K562 (cell line): ENCODE measurements around the gene KCNG3. TPM values are rescaled to one million over a fixed set of nuclear protein-coding genes. Genes with fewer than 3 reads are reported as not detected.

Experiments used
- ATAC-seq: fragments of 200-7000 bp; cut with Tn5 transposase; 3 replicates; pipeline ENCODE4 v1.9.1; 2020; ENCODE audit warnings: moderate library complexity
- BruUV-seq: library from RNA; stranded (reverse); fragments of 400-500 nt; replicated peaks from 2 replicates; lab custom pipeline; 2021; lab: Mats Ljungman, UMichigan
- CTCF ChIA-PET: fragments of 300-600 bp; formaldehyde crosslinking; extraction: SDS; loops from one replicate; lab custom pipeline; 2021; ENCODE audit warnings: low intra/inter-chr PET ratio; lab: Yijun Ruan, JAX
- POLR2A ChIA-PET: fragments of 300-600, 350-650 bp; sonication (Branson Sonifier 250); formaldehyde crosslinking; extraction: SDS; loops from one replicate; lab custom pipeline; 2021; ENCODE audit warnings: antibody characterized with exemption, inconsistent platforms; lab: Yijun Ruan, JAX
- DNase-seq, 4 experiments: peaks; one replicate each; pipeline versions ENCODE4 v3.0.0 to v3.0.0-alpha.2; 2011 to 2018; ENCODE audit warnings: low spot score in 3 of 4, mixed read lengths in 3 of 4; ENCODE audit errors: extremely low read depth in 1 of 4
- FAIRE-seq: peaks from 2 replicates; lab custom pipeline; 2011; peaks lifted over from hg19 to GRCh38; lab: Jason Lieb, UNC
- H2AFZ ChIP-seq: 2 replicates; pipeline ENCODE4 v1.6.0; 2011; ENCODE audit warnings: low read depth, low read length, control low read depth, inconsistent platforms
- H3K27ac ChIP-seq: fragments of 200-600 bp; 3 replicates; pipeline ENCODE4 v1.8.0; 2011; ENCODE audit warnings: low read depth, mild to moderate bottlenecking, control low read depth, inconsistent platforms, low read length, moderate library complexity, mixed read lengths; ENCODE audit errors: extremely low read depth
- H3K27me3 ChIP-seq, 2 experiments: fragments of 300-600 bp in 1 of 2; 2 replicates in 1 of 2; 3 replicates in 1 of 2; pipeline versions ENCODE4 v1.6.0 to v1.8.0; 2011; ENCODE audit warnings: inconsistent platforms in 2 of 2, low read length in 2 of 2, mild to moderate bottlenecking in 1 of 2, mixed read lengths in 1 of 2, moderate library complexity in 1 of 2; ENCODE audit not compliant: control insufficient read depth in 2 of 2, insufficient read depth in 2 of 2
- H3K36me3 ChIP-seq: fragments of 300-600 bp; 3 replicates; pipeline ENCODE4 v1.8.0; 2011; ENCODE audit warnings: mild to moderate bottlenecking, low read length, inconsistent platforms; ENCODE audit not compliant: control insufficient read depth, insufficient read depth
- H3K4me1 ChIP-seq, 2 experiments: fragments of 200-600 bp in 1 of 2; replicated peaks in 1 of 2; 2 replicates in 1 of 2; 3 replicates in 1 of 2; pipeline versions ENCODE4 v1.5.1 to v1.8.0; 2011; ENCODE audit warnings: inconsistent platforms in 2 of 2, low read length in 2 of 2, mild to moderate bottlenecking in 1 of 2, mixed read lengths in 1 of 2, moderate library complexity in 1 of 2; ENCODE audit not compliant: control insufficient read depth in 2 of 2, insufficient read depth in 2 of 2
- H3K4me2 ChIP-seq: 2 replicates; pipeline ENCODE4 v1.6.1; 2011; ENCODE audit warnings: low read length, control low read depth, inconsistent platforms, mixed read lengths; ENCODE audit not compliant: insufficient read depth
- H3K4me3 ChIP-seq: fragments of 200-600 bp; sonication (generic), shearing (Covaris generic); 2 replicates; pipeline ENCODE4 v1.5.1; 2016; ENCODE audit warnings: control low read depth, inconsistent platforms
- H3K79me2 ChIP-seq: fragments of 200-600 bp; 3 replicates; pipeline ENCODE4 v1.8.0; 2011; ENCODE audit warnings: low read length, inconsistent platforms; ENCODE audit not compliant: control insufficient read depth, insufficient read depth
- H3K9ac ChIP-seq, 2 experiments: 2 replicates each; pipeline versions ENCODE4 v1.6.0 to v1.6.1; 2011; ENCODE audit warnings: low read depth in 2 of 2, low read length in 2 of 2, control low read depth in 1 of 2, inconsistent platforms in 1 of 2, mild to moderate bottlenecking in 1 of 2, mixed read lengths in 1 of 2; ENCODE audit not compliant: insufficient read depth in 1 of 2
- H3K9me1 ChIP-seq: one replicate; pipeline ENCODE4 v1.6.0; 2011; ENCODE audit warnings: inconsistent platforms, mild to moderate bottlenecking, low read length, moderate library complexity; ENCODE audit not compliant: control insufficient read depth, insufficient read depth
- H3K9me3 ChIP-seq: replicated peaks from 2 replicates; pipeline ENCODE4 v1.5.1; 2011; ENCODE audit warnings: low read depth, low read length, inconsistent platforms; ENCODE audit not compliant: control insufficient read depth, insufficient read depth
- H4K20me1 ChIP-seq: replicated peaks from 2 replicates; pipeline ENCODE4 v1.6.1; 2011; ENCODE audit warnings: low read length, inconsistent platforms, mixed read lengths; ENCODE audit not compliant: control insufficient read depth, insufficient read depth
- MEIS2 ChIP-seq: fragments of 450-650 bp; IDR thresholded peaks from 2 replicates; pipeline ENCODE4 v1.6.1; 2014; ENCODE audit warnings: mild to moderate bottlenecking; ENCODE audit not compliant: partially characterized antibody
- NONO ChIP-seq, 2 experiments: fragments of 200-400 bp in 1 of 2; fragments of 450-650 bp in 1 of 2; formaldehyde crosslinking in 1 of 2; IDR thresholded peaks; 2 replicates each; pipeline ENCODE4 v1.6.1; 2017; ENCODE audit warnings: low read depth in 2 of 2, mild to moderate bottlenecking in 2 of 2, moderate library complexity in 2 of 2, low read length in 1 of 2
- PHF21A ChIP-seq: fragments of 450-650 bp; IDR thresholded peaks from 2 replicates; pipeline ENCODE4 v1.6.1; 2017; ENCODE audit warnings: low read depth, borderline replicate concordance
- RBM14 ChIP-seq: fragments of 200-400 bp; formaldehyde crosslinking; IDR thresholded peaks from 2 replicates; pipeline ENCODE4 v1.6.1; 2018; ENCODE audit warnings: low read depth, mild to moderate bottlenecking, low read length, moderate library complexity, borderline replicate concordance; ENCODE audit not compliant: insufficient read depth
- SP1 ChIP-seq: sonication (generic); formaldehyde crosslinking; IDR thresholded peaks from 2 replicates; pipeline ENCODE4 v1.8.1; 2022; ENCODE audit warnings: mild to moderate bottlenecking, missing genetic modification reagents
- SPI1 ChIP-seq: IDR thresholded peaks from 2 replicates; pipeline ENCODE4 v1.6.1; 2011; ENCODE audit warnings: low read depth, low read length, control low read depth, borderline replicate concordance
- TAF1 ChIP-seq: IDR thresholded peaks from 2 replicates; pipeline ENCODE4 v1.6.1; 2011; ENCODE audit warnings: mild to moderate bottlenecking, low read length, moderate library complexity; ENCODE audit not compliant: insufficient read depth, control insufficient read depth, severe bottlenecking; ENCODE audit errors: extremely low read depth
- THAP7 ChIP-seq: fragments of 250-450 bp; sonication (Bioruptor Pico); IDR thresholded peaks from 2 replicates; pipeline ENCODE4 v1.5.0; 2021
- in situ Hi-C: fragments of 300-500 bp; cut with MboI; formaldehyde crosslinking; loops from 4 replicates; pipeline ENCODE4 v1.15.0; 2018; ENCODE audit warnings: inconsistent platforms, mixed read lengths
- intact Hi-C: fragments of 100-400 bp; cut with micrococcal nuclease; formaldehyde crosslinking; loops from 2 replicates; pipeline ENCODE4 v1.14.2; 2022
- polyA plus RNA-seq, 8 experiments: library from polyadenylated mRNA; depleted of rRNA in 4 of 8; stranded (reverse) in 5 of 8; unstranded in 3 of 8; fragments of >200 nt; fragmentation: Nextera tagmentation in 2 of 8; fragmentation: Illumina TruSeq in 1 of 8; extraction: Ambion mirVana in 2 of 8; extraction: Trizol in 1 of 8; gene quantifications; 2 replicates each; pipeline versions ENCODE4 v1.2.1 to v1.2.3, GENCODE V29; 2011 to 2014; ENCODE audit warnings: inconsistent platforms in 1 of 8, missing spikeins in 1 of 8
- total RNA-seq, 7 experiments: library from RNA; depleted of rRNA in 6 of 7; stranded (reverse); fragments of >200 nt in 6 of 7; fragmentation: Illumina TruSeq in 2 of 7; extraction: Trizol in 2 of 7; gene quantifications; 2 replicates each; pipeline versions ENCODE4 v1.2.1 to v1.2.3, GENCODE V29; 2011 to 2021; ENCODE audit warnings: low replicate concordance in 1 of 7
- TF ChIP-seq, protein P1 (sequence below): fragments of 450-650 bp; IDR thresholded peaks from 2 replicates; pipeline ENCODE4 v1.6.1; 2016
- TF ChIP-seq, protein P2 (sequence below), 2 experiments: IDR thresholded peaks in 1 of 2; conservative IDR thresholded peaks in 1 of 2; 2 replicates each; pipeline ENCODE4 v1.6.1; 2016; ENCODE audit warnings: low read depth in 2 of 2, mild to moderate bottlenecking in 1 of 2, missing compliant biosample characterization in 1 of 2, missing genetic modification characterization in 1 of 2, moderate library complexity in 1 of 2

KCNG3 gene
- total and polyA plus RNA-seq, 9 of the 15 experiments (the other 6 are each of a cell fraction or from before 2014, with no cell fraction given) = not detected

- ATAC-seq (no peak), FAIRE-seq (no peak), DNase-seq (no peak)
- no peak overlapping the region for H3K4me2 ChIP-seq
- in situ Hi-C loops (no loop called here), intact Hi-C loops (no loop called here)
- no peaks in the 10 kb centered on the region for H3K36me3 ChIP-seq
- H3K27ac ChIP-seq = no peak overlapping the region
- H3K9ac ChIP-seq = no peak overlapping the region
- H3K9me1 ChIP-seq = no peaks in the 10 kb centered on the region
- CTCF ChIA-PET = no interaction called here
- no TSS peak for BruUV-seq
- no peaks in the 10 kb centered on the region for H3K79me2 ChIP-seq
- H3K4me3 ChIP-seq = no peak overlapping the region
- no peaks in the 10 kb centered on the region for H3K9me3 ChIP-seq
- H4K20me1 ChIP-seq = no peaks in the 10 kb centered on the region; the same call in 1 of the 2 replicates
- no peak overlapping the region for H2AFZ ChIP-seq
- TF ChIP-seq TAF1 = no peak
- TF ChIP-seq, protein P1, sequence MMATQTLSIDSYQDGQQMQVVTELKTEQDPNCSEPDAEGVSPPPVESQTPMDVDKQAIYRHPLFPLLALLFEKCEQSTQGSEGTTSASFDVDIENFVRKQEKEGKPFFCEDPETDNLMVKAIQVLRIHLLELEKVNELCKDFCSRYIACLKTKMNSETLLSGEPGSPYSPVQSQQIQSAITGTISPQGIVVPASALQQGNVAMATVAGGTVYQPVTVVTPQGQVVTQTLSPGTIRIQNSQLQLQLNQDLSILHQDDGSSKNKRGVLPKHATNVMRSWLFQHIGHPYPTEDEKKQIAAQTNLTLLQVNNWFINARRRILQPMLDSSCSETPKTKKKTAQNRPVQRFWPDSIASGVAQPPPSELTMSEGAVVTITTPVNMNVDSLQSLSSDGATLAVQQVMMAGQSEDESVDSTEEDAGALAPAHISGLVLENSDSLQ = peak; percentile 51; the same call in 1 of the 2 replicates
- no peak for TF ChIP-seq THAP7
- TF ChIP-seq NONO (IDR thresholded peaks at IDR 0.05; ENCODE audit: low read depth in 2 of 2, low read length in 1 of 2) = no peak
- no peak for TF ChIP-seq SP1 (CRISPR knock-in tag)
- TF ChIP-seq MEIS2 = peak; percentile 77
- TF ChIP-seq, protein P2, sequence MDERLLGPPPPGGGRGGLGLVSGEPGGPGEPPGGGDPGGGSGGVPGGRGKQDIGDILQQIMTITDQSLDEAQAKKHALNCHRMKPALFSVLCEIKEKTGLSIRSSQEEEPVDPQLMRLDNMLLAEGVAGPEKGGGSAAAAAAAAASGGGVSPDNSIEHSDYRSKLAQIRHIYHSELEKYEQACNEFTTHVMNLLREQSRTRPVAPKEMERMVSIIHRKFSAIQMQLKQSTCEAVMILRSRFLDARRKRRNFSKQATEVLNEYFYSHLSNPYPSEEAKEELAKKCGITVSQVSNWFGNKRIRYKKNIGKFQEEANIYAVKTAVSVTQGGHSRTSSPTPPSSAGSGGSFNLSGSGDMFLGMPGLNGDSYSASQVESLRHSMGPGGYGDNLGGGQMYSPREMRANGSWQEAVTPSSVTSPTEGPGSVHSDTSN (CRISPR knock-in tag; IDR thresholded peaks at IDR 0.05; ENCODE audit: low read depth) = no peak
- TF ChIP-seq, protein P2 (tag; conservative IDR thresholded peaks at IDR 0.05; ENCODE audit: low read depth) = peak; percentile 62
- peak; percentile 47; the same call in 1 of the 2 replicates for TF ChIP-seq SPI1
- no peak for TF ChIP-seq PHF21A
- no peak for TF ChIP-seq RBM14
- TF ChIP-seq, all 486 proteins: peak for 4
- POLR2A ChIA-PET = interaction anchor here (0.9 kb wide), 1 partner anchor 40 kb away, joined by 3 read pairs; no protein-coding TSS in a partner anchor
- Histone ChIP-seq H3K27me3 (peaks cover 0 to 7% of the 10 kb centered on the region in 2 experiments; a peak in 3 of 5 replicates), H3K4me1 (no peaks in the 10 kb centered on the region)
Observed at GRCh38 chr2:42438685-42439084, 55.1 kb downstream of the KCNG3 start.
